Skeletal muscle satellite cell (primary cell): Measurements from ENCODE around the gene KIRREL3.

Experiments
- H3K27me3 ChIP-seq: 2 replicates; pipeline ENCODE4 v1.7.0; 2013; ENCODE audit warnings: low read length; ENCODE audit not compliant: control insufficient read depth, insufficient read depth
- H3K36me3 ChIP-seq: 2 replicates; pipeline ENCODE4 v1.7.0; 2013; ENCODE audit warnings: mild to moderate bottlenecking, control low read depth, low read length; ENCODE audit not compliant: insufficient read depth
- H3K4me1 ChIP-seq: 2 replicates; pipeline ENCODE4 v1.7.0; 2013; ENCODE audit warnings: low read length; ENCODE audit not compliant: control insufficient read depth, insufficient read depth
- H3K4me2 ChIP-seq: 2 replicates; pipeline ENCODE4 v1.7.0; 2013; ENCODE audit warnings: mild to moderate bottlenecking, low read length
- H3K4me3 ChIP-seq: 2 replicates; pipeline ENCODE4 v1.7.0; 2013; ENCODE audit warnings: low read length
- H3K9ac ChIP-seq: 2 replicates; pipeline ENCODE4 v1.7.0; 2013; ENCODE audit warnings: mild to moderate bottlenecking, low read depth, low read length, moderate library complexity
- H3K9me3 ChIP-seq: replicated peaks from 2 replicates; pipeline ENCODE4 v1.7.0; 2013; ENCODE audit warnings: mild to moderate bottlenecking, control low read depth, low read length

Gene KIRREL3

GRCh38 chr11:126743628-126744027 is 256.9 kb downstream of the KIRREL3 start:
- Histone ChIP-seq H3K4me2 (no peak overlapping the region), H3K9me3 (no peaks in the 10 kb centered on the region), H3K9ac (no peak overlapping the region), H3K4me1 (peaks cover 5% of the 10 kb centered on the region), H3K36me3 (no peaks in the 10 kb centered on the region), H3K4me3 (no peak overlapping the region), H3K27me3 (no peaks in the 10 kb centered on the region)

- H3K4me3 ChIP-seq = no peak overlapping the region
- peaks cover 5% of the 10 kb centered on the region for H3K4me1 ChIP-seq
- H3K27me3 ChIP-seq = no peaks in the 10 kb centered on the region
- no peak overlapping the region for H3K4me2 ChIP-seq
- no peaks in the 10 kb centered on the region for H3K36me3 ChIP-seq
- no peak overlapping the region for H3K9ac ChIP-seq
- no peaks in the 10 kb centered on the region for H3K9me3 ChIP-seq
These were observed 258.0 kb downstream of the KIRREL3 start for GRCh38 chr11:126742582-126742981.

GRCh38 chr11:126740846-126741245 is 259.7 kb downstream of the KIRREL3 start:
- Histone ChIP-seq H3K27me3 (no peaks in the 10 kb centered on the region), H3K4me3 (no peak overlapping the region), H3K4me1 (peaks cover 5% of the 10 kb centered on the region), H3K36me3 (no peaks in the 10 kb centered on the region), H3K9me3 (no peaks in the 10 kb centered on the region), H3K9ac (no peak overlapping the region), H3K4me2 (no peak overlapping the region)

- no peak overlapping the region for H3K4me3 ChIP-seq
- H3K36me3 ChIP-seq = no peaks in the 10 kb centered on the region
- no peaks in the 10 kb centered on the region for H3K9me3 ChIP-seq
- H3K27me3 ChIP-seq = no peaks in the 10 kb centered on the region
- no peak overlapping the region for H3K4me2 ChIP-seq
- peaks cover 5% of the 10 kb centered on the region for H3K4me1 ChIP-seq
- H3K9ac ChIP-seq = no peak overlapping the region
These were observed 260.9 kb downstream of the KIRREL3 start for GRCh38 chr11:126739499-126740145.

DNA sequence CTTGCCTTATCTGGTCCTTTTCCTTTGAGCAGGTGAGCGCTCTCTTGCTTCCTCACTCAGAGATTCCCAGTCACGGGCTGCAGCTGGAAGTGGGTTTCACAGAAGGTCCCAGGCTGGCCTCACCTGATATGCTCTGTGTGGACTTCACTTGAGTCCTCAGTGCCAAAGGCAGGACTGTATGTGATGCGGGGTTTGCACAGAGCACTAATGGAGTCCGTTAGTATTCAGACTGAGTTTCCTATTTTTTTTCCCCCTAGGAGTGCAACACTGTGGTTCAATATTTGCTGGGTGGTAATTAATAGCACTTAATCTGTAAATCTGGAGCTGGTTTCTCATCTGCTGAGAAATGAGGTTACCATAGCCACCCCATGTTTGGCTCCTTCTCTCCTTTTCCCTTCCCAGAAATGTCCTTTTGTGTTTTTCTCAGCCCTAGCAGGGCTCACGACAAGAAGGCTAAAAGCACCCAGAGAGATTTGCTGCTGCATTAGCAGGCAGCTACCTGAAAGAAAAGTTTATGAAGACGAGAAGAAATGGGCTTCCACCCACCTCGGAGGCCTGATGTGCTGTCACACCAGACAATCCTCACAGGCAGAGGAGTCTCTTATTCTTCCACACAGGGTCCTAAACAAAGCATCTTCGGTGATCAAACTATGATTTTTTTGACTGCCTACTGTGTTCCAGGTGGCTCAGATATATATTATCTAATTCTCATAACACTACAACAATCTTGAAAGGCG is 262.1 kb downstream of the KIRREL3 start:
- Histone ChIP-seq H3K4me2 (no peak overlapping the region), H3K27me3 (no peaks in the 10 kb centered on the region), H3K9ac (no peak overlapping the region), H3K4me3 (no peak overlapping the region), H3K9me3 (no peaks in the 10 kb centered on the region), H3K36me3 (no peaks in the 10 kb centered on the region), H3K4me1 (peaks cover 10% of the 10 kb centered on the region)

DNA sequence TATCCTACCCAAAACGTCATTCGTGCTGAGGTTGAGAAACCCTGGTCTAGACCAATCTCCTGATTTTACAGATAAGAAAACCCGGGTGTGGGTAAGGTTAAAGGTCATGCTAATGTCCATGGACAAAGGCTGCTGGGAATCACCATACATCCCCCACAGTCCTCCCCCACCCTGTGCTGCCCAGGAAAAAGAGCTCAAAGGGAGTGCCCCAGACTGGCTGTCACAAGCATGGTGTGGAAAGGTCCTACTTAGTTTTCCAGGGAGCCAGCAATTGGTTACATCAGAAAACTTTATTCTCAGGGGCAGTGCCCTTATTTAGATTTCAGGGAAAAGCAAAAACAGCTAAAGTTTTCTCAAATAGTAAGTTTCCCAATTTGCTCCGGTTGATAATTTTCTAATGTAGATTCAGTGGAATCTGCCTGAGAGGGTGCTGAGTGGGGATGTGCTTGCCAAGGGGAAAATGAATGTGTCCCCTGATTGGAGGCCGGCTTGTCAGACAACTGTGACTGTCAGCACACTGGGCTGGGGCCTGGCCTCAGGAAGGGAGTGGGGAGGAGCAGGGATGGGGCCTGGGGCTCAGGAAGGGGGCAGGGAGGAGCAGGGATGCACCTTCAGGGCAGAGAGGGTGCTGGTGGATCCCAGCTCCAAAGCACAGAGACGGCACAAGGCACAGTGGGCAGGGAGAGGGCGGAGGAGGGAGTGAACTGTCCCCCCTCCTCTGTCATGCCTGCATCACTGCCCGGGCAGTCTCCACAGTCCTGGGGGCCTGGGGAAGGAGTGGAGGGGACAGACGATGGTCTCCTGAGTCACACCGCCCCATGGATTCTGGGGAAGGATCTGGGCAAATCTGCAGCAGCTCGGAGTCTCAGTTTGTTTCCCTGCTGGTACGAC is 263.6 kb downstream of the KIRREL3 start:
- H3K4me3 ChIP-seq = no peak overlapping the region
- no peak overlapping the region for H3K9ac ChIP-seq
- H3K36me3 ChIP-seq = no peaks in the 10 kb centered on the region
- no peaks in the 10 kb centered on the region for H3K27me3 ChIP-seq
- no peak overlapping the region for H3K4me2 ChIP-seq
- no peaks in the 10 kb centered on the region for H3K9me3 ChIP-seq
- H3K4me1 ChIP-seq = peaks cover 14% of the 10 kb centered on the region

- Histone ChIP-seq H3K9me3 (no peaks in the 10 kb centered on the region), H3K4me2 (no peak overlapping the region)
These were observed 265.8 kb downstream of the KIRREL3 start for GRCh38 chr11:126734752-126735151.

DNA sequence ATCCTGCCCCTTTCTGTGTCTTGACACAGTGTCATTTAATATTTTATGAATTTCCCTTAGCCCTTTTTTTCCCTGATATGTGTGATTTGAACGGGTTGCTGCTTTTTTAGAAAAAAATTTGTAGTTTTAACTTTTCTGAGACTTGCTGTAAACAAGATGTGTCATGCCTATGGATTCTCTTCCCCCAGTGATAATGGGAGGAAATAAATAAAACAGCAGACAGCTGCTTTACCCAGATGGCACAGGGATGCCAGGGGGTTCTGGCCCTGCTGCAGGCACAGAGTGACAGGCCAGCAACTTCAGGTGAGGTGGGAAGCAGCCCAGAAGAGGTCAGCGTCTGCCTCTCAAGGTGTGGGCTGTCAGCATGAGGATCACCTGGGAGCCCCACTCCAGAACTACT is 266.9 kb downstream of the KIRREL3 start:
- Histone ChIP-seq H3K4me1 (peaks cover 9% of the 10 kb centered on the region), H3K4me2 (no peak overlapping the region), H3K4me3 (no peak overlapping the region), H3K27me3 (no peaks in the 10 kb centered on the region), H3K9me3 (no peaks in the 10 kb centered on the region), H3K36me3 (no peaks in the 10 kb centered on the region), H3K9ac (no peak overlapping the region)

More at GRCh38 chr11:126734752-126735151, 265.8 kb downstream of the KIRREL3 start:
- H3K27me3 ChIP-seq = no peaks in the 10 kb centered on the region
- H3K9ac ChIP-seq = no peak overlapping the region
- H3K36me3 ChIP-seq = no peaks in the 10 kb centered on the region
- no peak overlapping the region for H3K4me3 ChIP-seq
- H3K4me1 ChIP-seq = peaks cover 14% of the 10 kb centered on the region

- H3K4me2 ChIP-seq = no peak overlapping the region
- H3K27me3 ChIP-seq = no peaks in the 10 kb centered on the region
- H3K4me1 ChIP-seq = peaks cover 9% of the 10 kb centered on the region
- H3K9ac ChIP-seq = no peak overlapping the region
- H3K4me3 ChIP-seq = no peak overlapping the region
- no peaks in the 10 kb centered on the region for H3K9me3 ChIP-seq
- no peaks in the 10 kb centered on the region for H3K36me3 ChIP-seq
These were observed 267.6 kb downstream of the KIRREL3 start for GRCh38 chr11:126732981-126733380.

DNA sequence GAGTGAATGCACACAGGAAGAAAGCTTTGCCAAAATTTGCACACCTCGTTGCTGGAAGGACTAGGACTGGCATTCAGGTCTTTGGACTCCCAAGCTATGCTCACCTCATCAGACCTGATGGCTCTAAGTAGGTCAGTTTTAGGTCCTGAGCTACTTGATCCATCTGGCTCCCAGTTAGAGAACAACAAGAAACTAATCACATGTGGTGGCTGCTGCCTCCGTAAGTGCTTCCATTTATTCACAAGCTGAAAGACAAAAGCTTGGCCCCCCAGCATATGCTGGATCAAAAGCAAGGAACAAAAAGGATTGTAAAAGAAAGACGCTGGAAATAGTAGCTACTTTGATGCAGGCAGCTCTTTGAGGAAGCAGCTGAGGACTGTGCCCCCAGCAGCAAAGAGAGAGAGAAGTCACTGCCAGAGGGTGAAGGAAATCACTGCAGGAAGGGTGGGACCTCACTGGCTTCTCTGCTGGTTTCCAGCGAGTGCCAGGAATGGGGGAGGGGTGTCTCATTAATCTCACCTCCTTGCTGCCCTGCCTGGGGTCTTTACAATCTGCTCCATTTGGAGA is 268.9 kb downstream of the KIRREL3 start:
- no peak overlapping the region for H3K4me2 ChIP-seq
- no peaks in the 10 kb centered on the region for H3K9me3 ChIP-seq
- H3K4me1 ChIP-seq = peaks cover 9% of the 10 kb centered on the region
- no peaks in the 10 kb centered on the region for H3K27me3 ChIP-seq
- no peak overlapping the region for H3K4me3 ChIP-seq
- H3K36me3 ChIP-seq = no peaks in the 10 kb centered on the region
- no peak overlapping the region for H3K9ac ChIP-seq

DNA sequence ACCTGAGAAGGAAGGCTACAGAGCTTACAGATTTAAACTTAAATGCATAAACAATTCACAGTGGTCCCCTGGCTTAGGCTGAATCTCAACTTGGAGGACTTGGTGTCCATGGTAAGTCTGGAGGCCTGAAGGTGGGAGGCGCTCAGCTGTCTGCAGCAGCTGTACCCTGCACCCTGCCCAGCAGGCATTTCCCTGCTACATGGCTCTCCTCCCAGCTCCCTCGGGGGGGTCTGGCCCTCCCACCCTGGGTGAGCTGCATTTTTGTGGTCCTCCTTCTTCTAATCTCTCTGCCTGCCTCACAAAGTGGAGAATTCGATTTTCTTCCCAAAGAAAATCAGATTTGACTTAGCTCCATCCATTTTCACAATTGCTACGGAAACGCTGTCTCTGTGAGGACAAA is 273.2 kb downstream of the KIRREL3 start:
- H3K4me3 ChIP-seq = no peak overlapping the region
- H3K9ac ChIP-seq = no peak overlapping the region
- H3K4me2 ChIP-seq = no peak overlapping the region
- H3K36me3 ChIP-seq = no peaks in the 10 kb centered on the region
- H3K27me3 ChIP-seq = no peaks in the 10 kb centered on the region
- no peaks in the 10 kb centered on the region for H3K4me1 ChIP-seq
- no peaks in the 10 kb centered on the region for H3K9me3 ChIP-seq
